ENCODE results near the gene TBC1D3L.
"Not testable (repeated sequence)": the region's sequence is repeated elsewhere in the genome, so short reads cannot be mapped to it uniquely, and the experiment has no call there.

TBC1D3L gene

GRCh38 chr17:37988960-37989359 lies at the start of gene TBC1D3L:
TSS of gene TBC1D3L (minus strand) at chr17:37989060. CDS start at chr17:37987520, 1,540 bp downstream.
- not testable (repeated sequence) for DNase-seq (ENCODE audit: low spot score)

GRCh38 chr17:38003676-38004075 lies 14.8 kb upstream of the TBC1D3L start, which contains the start of gene TBC1D3D:
TSS of gene TBC1D3D (plus strand) at chr17:38003976. CDS start at chr17:38005561, 1,585 bp downstream.
- not testable (repeated sequence) for DNase-seq (ENCODE audit: low spot score)

All from GM20000 (cell line).